ENCODE results near the gene PRKACG. TPM values are rescaled to one million over a fixed set of nuclear protein-coding genes. Genes with fewer than 3 reads are reported as not detected.

Gene PRKACG
- total and polyA plus RNA-seq, 2 of the 8 experiments (the other 6 are each of a cell fraction or from before 2014, with no cell fraction given): not detected

DNA sequence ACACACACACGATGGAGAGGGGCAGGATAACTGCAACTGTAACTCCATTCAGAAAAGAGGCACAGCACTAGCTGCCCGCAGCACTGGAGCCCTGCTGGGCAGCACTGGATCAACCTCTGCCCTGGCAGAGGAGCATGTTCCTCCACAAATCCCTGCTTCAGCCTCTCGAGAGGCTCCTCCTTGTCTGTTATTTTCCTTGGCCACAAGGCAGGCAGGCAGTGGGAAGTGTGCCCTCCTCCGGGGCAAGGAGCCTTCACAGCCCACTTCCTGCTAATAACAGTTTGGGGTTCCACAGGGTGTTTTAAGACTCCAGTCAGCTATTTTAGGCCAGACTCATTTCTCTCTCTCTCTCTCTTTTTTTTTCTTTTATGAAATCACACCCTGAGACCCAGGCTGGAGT lies 33.5 kb upstream of the PRKACG start (continued):
- TF ChIP-seq, protein P1, sequence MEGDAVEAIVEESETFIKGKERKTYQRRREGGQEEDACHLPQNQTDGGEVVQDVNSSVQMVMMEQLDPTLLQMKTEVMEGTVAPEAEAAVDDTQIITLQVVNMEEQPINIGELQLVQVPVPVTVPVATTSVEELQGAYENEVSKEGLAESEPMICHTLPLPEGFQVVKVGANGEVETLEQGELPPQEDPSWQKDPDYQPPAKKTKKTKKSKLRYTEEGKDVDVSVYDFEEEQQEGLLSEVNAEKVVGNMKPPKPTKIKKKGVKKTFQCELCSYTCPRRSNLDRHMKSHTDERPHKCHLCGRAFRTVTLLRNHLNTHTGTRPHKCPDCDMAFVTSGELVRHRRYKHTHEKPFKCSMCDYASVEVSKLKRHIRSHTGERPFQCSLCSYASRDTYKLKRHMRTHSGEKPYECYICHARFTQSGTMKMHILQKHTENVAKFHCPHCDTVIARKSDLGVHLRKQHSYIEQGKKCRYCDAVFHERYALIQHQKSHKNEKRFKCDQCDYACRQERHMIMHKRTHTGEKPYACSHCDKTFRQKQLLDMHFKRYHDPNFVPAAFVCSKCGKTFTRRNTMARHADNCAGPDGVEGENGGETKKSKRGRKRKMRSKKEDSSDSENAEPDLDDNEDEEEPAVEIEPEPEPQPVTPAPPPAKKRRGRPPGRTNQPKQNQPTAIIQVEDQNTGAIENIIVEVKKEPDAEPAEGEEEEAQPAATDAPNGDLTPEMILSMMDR (IDR thresholded peaks at IDR 0.05; ENCODE audit: control extremely low read depth in 1 of 3, insufficient read depth in 1 of 3, low read depth in 1 of 3, low read length in 3 of 3): no peak
- TF ChIP-seq NANOG (IDR thresholded peaks at IDR 0.05; ENCODE audit: insufficient read depth, low read depth, low read length, poor library complexity, severe bottlenecking) (no peak), JUN (IDR thresholded peaks at IDR 0.05; ENCODE audit: low read depth, low read length) (no peak), TBP (IDR thresholded peaks at IDR 0.05; ENCODE audit: low read depth, low read length) (no peak), SP4 (IDR thresholded peaks at IDR 0.05; ENCODE audit: low read length) (no peak), CTBP2 (IDR thresholded peaks at IDR 0.05; ENCODE audit: borderline replicate concordance, insufficient read depth, insufficient read length, low read length) (no peak)

Measured in H1 (cell line).